ENCODE data around the gene PARD3B.

PARD3B gene

DNA sequence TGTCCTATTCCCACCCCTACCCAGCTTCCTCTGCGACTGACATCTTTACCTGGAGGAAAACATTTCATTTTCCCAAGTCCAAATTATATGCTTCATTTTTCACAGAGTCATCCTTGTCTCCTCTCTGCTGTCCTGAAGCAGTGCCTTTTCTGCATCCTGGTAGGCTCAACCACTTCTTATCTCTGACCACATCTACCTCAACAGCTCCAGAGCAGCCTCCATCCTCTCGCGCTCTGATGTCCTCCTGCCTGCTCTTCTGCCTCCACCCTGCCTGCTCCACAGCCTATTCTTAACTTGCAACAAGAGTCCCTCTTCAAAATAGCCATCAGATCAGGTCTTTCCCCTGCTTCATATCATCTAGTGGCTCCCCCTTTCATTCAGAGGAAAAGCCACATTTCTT is 457.1 kb downstream of the PARD3B start:
- Histone ChIP-seq H3K9me2 (replicated peaks; ENCODE audit: control insufficient read depth, low read length) (no peaks in the 10 kb centered on the region), H3K27ac (ENCODE audit: low read depth, low read length) (no peak overlapping the region), H3F3A (ENCODE audit: control insufficient read depth, insufficient read depth) (no peaks in the 10 kb centered on the region), H3K9me3 (ENCODE audit: control insufficient read depth, insufficient read depth, low read length) (no peaks in the 10 kb centered on the region), H3K4me3 (ENCODE audit: low read length) (no peak overlapping the region), H4K20me1 (ENCODE audit: control insufficient read depth, insufficient read depth, low read depth, low read length) (no peaks in the 10 kb centered on the region), H3K4me2 (ENCODE audit: low read length) (no peak overlapping the region), H3K36me3 (ENCODE audit: control insufficient read depth, low read length) (no peaks in the 10 kb centered on the region), H3K27me3 (ENCODE audit: control insufficient read depth, low read length) (no peaks in the 10 kb centered on the region), H3K4me1 (ENCODE audit: control insufficient read depth, low read length) (no peaks in the 10 kb centered on the region), H3K79me2 (ENCODE audit: control insufficient read depth, low read length) (no peaks in the 10 kb centered on the region)
- no peak for TF ChIP-seq EZH2phosphoT487 (IDR thresholded peaks at IDR 0.05; ENCODE audit: borderline replicate concordance, low read length)
- TF ChIP-seq, protein P1, sequence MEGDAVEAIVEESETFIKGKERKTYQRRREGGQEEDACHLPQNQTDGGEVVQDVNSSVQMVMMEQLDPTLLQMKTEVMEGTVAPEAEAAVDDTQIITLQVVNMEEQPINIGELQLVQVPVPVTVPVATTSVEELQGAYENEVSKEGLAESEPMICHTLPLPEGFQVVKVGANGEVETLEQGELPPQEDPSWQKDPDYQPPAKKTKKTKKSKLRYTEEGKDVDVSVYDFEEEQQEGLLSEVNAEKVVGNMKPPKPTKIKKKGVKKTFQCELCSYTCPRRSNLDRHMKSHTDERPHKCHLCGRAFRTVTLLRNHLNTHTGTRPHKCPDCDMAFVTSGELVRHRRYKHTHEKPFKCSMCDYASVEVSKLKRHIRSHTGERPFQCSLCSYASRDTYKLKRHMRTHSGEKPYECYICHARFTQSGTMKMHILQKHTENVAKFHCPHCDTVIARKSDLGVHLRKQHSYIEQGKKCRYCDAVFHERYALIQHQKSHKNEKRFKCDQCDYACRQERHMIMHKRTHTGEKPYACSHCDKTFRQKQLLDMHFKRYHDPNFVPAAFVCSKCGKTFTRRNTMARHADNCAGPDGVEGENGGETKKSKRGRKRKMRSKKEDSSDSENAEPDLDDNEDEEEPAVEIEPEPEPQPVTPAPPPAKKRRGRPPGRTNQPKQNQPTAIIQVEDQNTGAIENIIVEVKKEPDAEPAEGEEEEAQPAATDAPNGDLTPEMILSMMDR (IDR thresholded peaks at IDR 0.05; ENCODE audit: low read depth, low read length, poor library complexity, severe bottlenecking): no peak

DNA sequence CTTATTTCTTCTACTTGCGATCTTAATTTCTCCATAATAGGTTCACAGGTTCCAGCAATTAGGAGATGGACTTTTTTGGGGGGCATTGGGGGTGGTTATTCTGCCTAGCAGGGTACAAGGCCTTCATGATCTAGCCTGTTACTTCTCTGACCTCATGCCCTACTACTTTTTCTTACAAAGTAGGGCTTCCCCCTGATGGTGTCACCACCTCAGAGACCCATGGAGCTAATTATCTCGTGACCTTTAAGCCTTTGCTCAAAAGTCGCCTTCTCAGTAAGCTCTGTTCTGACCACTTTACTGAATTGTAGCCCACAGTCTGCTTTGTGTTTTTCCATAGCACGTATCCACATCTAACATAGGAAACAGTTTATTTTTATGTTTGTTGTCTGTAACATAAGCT is 458.0 kb downstream of the PARD3B start:
- Histone ChIP-seq H3K9me2 (replicated peaks; ENCODE audit: control insufficient read depth, low read length) (no peaks in the 10 kb centered on the region), H3K27ac (ENCODE audit: low read depth, low read length) (no peak overlapping the region), H4K20me1 (ENCODE audit: control insufficient read depth, insufficient read depth, low read depth, low read length) (no peaks in the 10 kb centered on the region), H3K36me3 (ENCODE audit: control insufficient read depth, low read length) (no peaks in the 10 kb centered on the region), H3K27me3 (ENCODE audit: control insufficient read depth, low read length) (no peaks in the 10 kb centered on the region), H3F3A (ENCODE audit: control insufficient read depth, insufficient read depth) (no peaks in the 10 kb centered on the region), H3K9me3 (ENCODE audit: control insufficient read depth, insufficient read depth, low read length) (no peaks in the 10 kb centered on the region), H3K4me3 (ENCODE audit: low read length) (no peak overlapping the region), H3K4me2 (ENCODE audit: low read length) (no peak overlapping the region), H3K79me2 (ENCODE audit: control insufficient read depth, low read length) (no peaks in the 10 kb centered on the region), H3K4me1 (ENCODE audit: control insufficient read depth, low read length) (no peaks in the 10 kb centered on the region)
- TF ChIP-seq EZH2phosphoT487 (IDR thresholded peaks at IDR 0.05; ENCODE audit: borderline replicate concordance, low read length): no peak

DNA sequence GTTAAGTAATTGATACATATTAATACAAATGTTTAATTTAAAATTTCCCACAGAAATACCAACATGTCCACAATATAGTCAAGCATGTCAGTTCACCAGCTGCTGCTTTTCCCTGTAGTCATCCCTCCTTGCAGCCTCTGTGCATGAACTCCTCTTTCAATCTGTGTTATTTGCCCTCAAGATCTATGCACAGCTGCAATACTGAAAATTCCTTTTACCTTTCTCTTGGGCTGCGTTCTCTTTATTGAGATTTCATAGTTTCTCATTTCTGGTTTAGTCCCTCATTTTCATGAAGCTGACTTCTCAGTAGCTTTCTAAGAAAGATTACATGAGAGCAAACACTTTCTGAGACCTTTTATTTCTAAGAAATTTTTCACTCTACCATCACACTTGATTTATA is 464.9 kb downstream of the PARD3B start:
- no peak overlapping the region for H3K27ac ChIP-seq (ENCODE audit: low read depth, low read length)
- no peak overlapping the region for H3K4me3 ChIP-seq (ENCODE audit: low read length)
- no peaks in the 10 kb centered on the region for H3K79me2 ChIP-seq (ENCODE audit: control insufficient read depth, low read length)
- H3K4me2 ChIP-seq (ENCODE audit: low read length): no peak overlapping the region
- H3K27me3 ChIP-seq (ENCODE audit: control insufficient read depth, low read length): no peaks in the 10 kb centered on the region
- H3F3A ChIP-seq (ENCODE audit: control insufficient read depth, insufficient read depth): no peaks in the 10 kb centered on the region
- H3K9me2 ChIP-seq (replicated peaks; ENCODE audit: control insufficient read depth, low read length): no peaks in the 10 kb centered on the region
- H3K36me3 ChIP-seq (ENCODE audit: control insufficient read depth, low read length): no peaks in the 10 kb centered on the region
- H4K20me1 ChIP-seq (ENCODE audit: control insufficient read depth, insufficient read depth, low read depth, low read length): no peaks in the 10 kb centered on the region
- no peaks in the 10 kb centered on the region for H3K4me1 ChIP-seq (ENCODE audit: control insufficient read depth, low read length)
- no peak for TF ChIP-seq EZH2phosphoT487 (IDR thresholded peaks at IDR 0.05; ENCODE audit: borderline replicate concordance, low read length)
- TF ChIP-seq, protein P1 (IDR thresholded peaks at IDR 0.05; ENCODE audit: low read depth, low read length, poor library complexity, severe bottlenecking): no peak
- H3K9me3 ChIP-seq (ENCODE audit: control insufficient read depth, insufficient read depth, low read length): no peaks in the 10 kb centered on the region

DNA sequence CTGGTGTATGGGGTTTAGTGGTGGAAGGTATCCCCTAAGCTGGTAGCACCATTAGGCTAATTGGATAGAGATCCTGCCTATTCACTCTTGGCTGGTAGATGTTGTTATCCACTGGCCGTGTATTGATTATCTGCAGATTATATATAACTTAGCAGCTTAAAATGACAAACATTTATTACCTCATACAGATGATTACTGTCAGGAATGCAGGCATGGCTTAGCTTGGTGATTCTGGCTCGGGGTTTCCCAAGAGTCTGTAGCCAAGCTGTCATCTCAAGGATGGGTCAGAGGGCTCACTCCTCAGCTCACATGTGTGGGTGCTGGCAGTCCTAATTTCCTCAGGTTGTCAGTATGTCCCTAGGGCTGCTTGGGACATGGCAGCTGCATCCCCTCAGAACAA is 465.8 kb downstream of the PARD3B start:
- Histone ChIP-seq H3K4me1 (ENCODE audit: control insufficient read depth, low read length) (no peaks in the 10 kb centered on the region), H3F3A (ENCODE audit: control insufficient read depth, insufficient read depth) (no peaks in the 10 kb centered on the region), H3K36me3 (ENCODE audit: control insufficient read depth, low read length) (no peaks in the 10 kb centered on the region), H3K9me2 (replicated peaks; ENCODE audit: control insufficient read depth, low read length) (no peaks in the 10 kb centered on the region), H4K20me1 (ENCODE audit: control insufficient read depth, insufficient read depth, low read depth, low read length) (no peaks in the 10 kb centered on the region), H3K4me2 (ENCODE audit: low read length) (no peak overlapping the region), H3K27ac (ENCODE audit: low read depth, low read length) (no peak overlapping the region), H3K4me3 (ENCODE audit: low read length) (no peak overlapping the region), H3K27me3 (ENCODE audit: control insufficient read depth, low read length) (no peaks in the 10 kb centered on the region), H3K79me2 (ENCODE audit: control insufficient read depth, low read length) (no peaks in the 10 kb centered on the region), H3K9me3 (ENCODE audit: control insufficient read depth, insufficient read depth, low read length) (no peaks in the 10 kb centered on the region)
- TF ChIP-seq EZH2phosphoT487 (IDR thresholded peaks at IDR 0.05; ENCODE audit: borderline replicate concordance, low read length): no peak
- TF ChIP-seq, protein P1 (IDR thresholded peaks at IDR 0.05; ENCODE audit: low read depth, low read length, poor library complexity, severe bottlenecking): no peak
